Smooth muscle cell (in vitro differentiated cells): Measurements from ENCODE around the gene ZNF423. TPM values are rescaled to one million over a fixed set of nuclear protein-coding genes. Genes with fewer than 3 reads are reported as not detected.
A peak's percentile ranks its signal among the peaks of the same experiment; 100 is the strongest.

ENCODE experiments used
- DNase-seq: peaks from one replicate; lab custom pipeline; 2025; ENCODE audit not compliant: unreplicated experiment; lab: John Stamatoyannopoulos, UW
- H2AFZ ChIP-seq: fragments of 200-600 bp; sonication (generic); 2 replicates; pipeline ENCODE4 v1.6.0; 2016; ENCODE audit warnings: antibody characterized with exemption, low read depth, mild to moderate bottlenecking
- H3F3A ChIP-seq: fragments of 200-600 bp; sonication (generic); 2 replicates; pipeline ENCODE4 v1.6.0; 2017; ENCODE audit warnings: antibody characterized with exemption, low read depth
- H3K27ac ChIP-seq: fragments of 200-600 bp; sonication (generic); 2 replicates; pipeline ENCODE4 v1.5.1; 2016; ENCODE audit warnings: low read depth, mild to moderate bottlenecking
- H3K27me3 ChIP-seq: fragments of 200-600 bp; sonication (generic); 2 replicates; pipeline ENCODE4 v1.6.1; 2016; ENCODE audit warnings: low read depth, mild to moderate bottlenecking
- H3K36me3 ChIP-seq: fragments of 200-600 bp; sonication (generic); 2 replicates; pipeline ENCODE4 v1.5.1; 2016; ENCODE audit warnings: low read depth
- H3K4me1 ChIP-seq: fragments of 200-600 bp; sonication (generic); 2 replicates; pipeline ENCODE4 v1.5.1; 2016; ENCODE audit warnings: low read depth
- H3K4me2 ChIP-seq: fragments of 200-600 bp; sonication (generic); 2 replicates; pipeline ENCODE4 v1.6.0; 2016; ENCODE audit warnings: mild to moderate bottlenecking
- H3K4me3 ChIP-seq: fragments of 200-600 bp; sonication (generic); 2 replicates; pipeline ENCODE4 v1.5.1; 2016; ENCODE audit warnings: mild to moderate bottlenecking
- H3K79me2 ChIP-seq: fragments of 200-600 bp; sonication (generic); 2 replicates; pipeline ENCODE4 v1.6.0; 2016; ENCODE audit warnings: low read depth, mild to moderate bottlenecking
- H3K9ac ChIP-seq: fragments of 200-600 bp; sonication (generic); 2 replicates; pipeline ENCODE4 v1.6.0; 2016; ENCODE audit warnings: low read depth
- H3K9me3 ChIP-seq: fragments of 200-600 bp; sonication (generic); replicated peaks from 2 replicates; pipeline ENCODE4 v1.5.1; 2016; ENCODE audit warnings: low read depth
- H4K20me1 ChIP-seq: fragments of 200-600 bp; sonication (generic); 2 replicates; pipeline ENCODE4 v1.6.0; 2016; ENCODE audit warnings: low read depth
- CTCF ChIP-seq: fragments of 200-600 bp; sonication (generic); IDR thresholded peaks from 2 replicates; pipeline ENCODE4 v1.5.1; 2017; ENCODE audit warnings: borderline replicate concordance, mild to moderate bottlenecking, antibody characterized with exemption; ENCODE audit not compliant: insufficient read depth, poor library complexity, severe bottlenecking
- WGBS: methylation state at CpG from one replicate; pipeline ENCODE4 v1.1.7; 2016; ENCODE audit warnings: low lambda C conversion rate; 5-methylcytosine and 5-hydroxymethylcytosine counted together
- polyA plus RNA-seq: library from polyadenylated mRNA; unstranded; fragments of >200 nt; fragmentation: Nextera tagmentation; extraction: Ambion mirVana; gene quantifications from 2 replicates; pipeline ENCODE4 v1.2.1, GENCODE V29; 2016
- total RNA-seq: library from RNA; depleted of rRNA; stranded (reverse); fragments of >200 nt; gene quantifications from 2 replicates; pipeline ENCODE4 v1.2.3, GENCODE V29; 2014

Gene ZNF423
- total and polyA plus RNA-seq, 2 experiments from 2014 or later: 6.9 to 7.0 TPM

GRCh38 chr16:49639739-49640431, 216.0 kb downstream of the ZNF423 start:
- Histone ChIP-seq H3K4me2 (peak overlapping the region; percentile 69), H3K4me1 (peaks cover 31% of the 10 kb centered on the region), H3K9me3 (no peaks in the 10 kb centered on the region), H3K27ac (peak overlapping the region; percentile 84), H3K9ac (no peak overlapping the region), H4K20me1 (no peaks in the 10 kb centered on the region), H3K79me2 (no peaks in the 10 kb centered on the region), H3K36me3 (no peaks in the 10 kb centered on the region), H3K27me3 (no peaks in the 10 kb centered on the region), H2AFZ (no peak overlapping the region), H3K4me3 (no peak overlapping the region), H3F3A (peaks cover 12% of the 10 kb centered on the region)
- TF ChIP-seq CTCF: no peak
- no peak for DNase-seq
- WGBS: 19% methylated on average over 21 of the region's 22 CpGs

- Histone ChIP-seq H4K20me1 (no peaks in the 10 kb centered on the region), H3K4me1 (peaks cover 29% of the 10 kb centered on the region), H2AFZ (no peak overlapping the region), H3K9ac (no peak overlapping the region), H3K4me2 (peak overlapping the region; percentile 69), H3K27ac (peak overlapping the region; percentile 84), H3K79me2 (no peaks in the 10 kb centered on the region), H3F3A (peaks cover 10% of the 10 kb centered on the region), H3K27me3 (no peaks in the 10 kb centered on the region), H3K36me3 (no peaks in the 10 kb centered on the region), H3K4me3 (no peak overlapping the region), H3K9me3 (no peaks in the 10 kb centered on the region)
- no peak for TF ChIP-seq CTCF
- WGBS: 62% methylated on average over 23 of the region's 23 CpGs
- DNase-seq: no peak
Observed at GRCh38 chr16:49638673-49639610, 217.0 kb downstream of the ZNF423 start.

- H3K79me2 ChIP-seq: no peaks in the 10 kb centered on the region
- H3K27ac ChIP-seq: no peak overlapping the region
- no peaks in the 10 kb centered on the region for H3K27me3 ChIP-seq
- H3F3A ChIP-seq: peaks cover 8% of the 10 kb centered on the region
- TF ChIP-seq CTCF: no peak
- H3K4me3 ChIP-seq: no peak overlapping the region
- H3K36me3 ChIP-seq: no peaks in the 10 kb centered on the region
- DNase-seq: no peak
- peaks cover 27% of the 10 kb centered on the region for H3K4me1 ChIP-seq
- H3K9ac ChIP-seq: no peak overlapping the region
- H2AFZ ChIP-seq: no peak overlapping the region
- H3K9me3 ChIP-seq: no peaks in the 10 kb centered on the region
- H3K4me2 ChIP-seq: no peak overlapping the region
- WGBS: 98% methylated on average over 42 of the region's 42 CpGs
- no peaks in the 10 kb centered on the region for H4K20me1 ChIP-seq
Observed at GRCh38 chr16:49637933-49638672, 217.8 kb downstream of the ZNF423 start.
